Keratinocyte (primary cell): ENCODE data around the gene TLR9.

Experiments
- CTCF ChIP-seq, 3 experiments: IDR thresholded peaks in 1 of 3; conservative IDR thresholded peaks in 1 of 3; optimal IDR thresholded peaks in 1 of 3; 2 replicates in 2 of 3; 3 replicates in 1 of 3; pipeline versions ENCODE3 to v1.5.1; 2011; ENCODE audit warnings: low read length in 3 of 3, mild to moderate bottlenecking in 3 of 3, moderate library complexity in 2 of 3, control low read depth in 1 of 3, inconsistent platforms in 1 of 3; ENCODE audit not compliant: insufficient read depth in 2 of 3; ENCODE audit errors: extremely low read depth in 1 of 3
- EZH2 ChIP-seq: IDR thresholded peaks from one replicate; pipeline ENCODE4 v1.6.1; 2012; ENCODE audit warnings: inconsistent platforms, mild to moderate bottlenecking, low read length, moderate library complexity

- TF ChIP-seq EZH2 (no peak), CTCF (optimal IDR thresholded peaks at IDR 0.05 in 1 of 3, IDR thresholded peaks at IDR 0.05 in 1 of 3, conservative IDR thresholded peaks at IDR 0.05 in 1 of 3; ENCODE audit: extremely low read depth in 1 of 3, insufficient read depth in 2 of 3, low read length in 3 of 3) (no peak)
Observed at GRCh38 chr3:52211268-52211891, 14.1 kb downstream of the TLR9 start.
